SK-N-SH treated with all-trans-retinoic acid at 6 μM for 48 hours (cell line): ENCODE measurements around the gene SLC10A2.

Experiments
- ARNTL ChIP-seq: fragments of 450-650 bp; formaldehyde crosslinking; IDR thresholded peaks from 2 replicates; pipeline ENCODE4 v1.5.0; 2020; ENCODE audit warnings: low read depth, mild to moderate bottlenecking, moderate library complexity, borderline replicate concordance
- CSDC2 ChIP-seq: fragments of 250-450 bp; sonication (Bioruptor Pico); IDR thresholded peaks from 2 replicates; pipeline ENCODE4 v1.5.0; 2020; ENCODE audit warnings: mild to moderate bottlenecking, moderate library complexity
- ESRRG ChIP-seq: fragments of 250-450 bp; sonication (Bioruptor Pico); IDR thresholded peaks from 2 replicates; pipeline ENCODE4 v1.6.1; 2021; ENCODE audit warnings: mild to moderate bottlenecking
- GLIS3 ChIP-seq: fragments of 250-450 bp; sonication (Bioruptor Pico); IDR thresholded peaks from 2 replicates; pipeline ENCODE4 v1.5.0; 2020; ENCODE audit warnings: mild to moderate bottlenecking, moderate library complexity
- PPARA ChIP-seq: fragments of 250-450 bp; sonication (Bioruptor Pico); IDR thresholded peaks from 2 replicates; pipeline ENCODE4 v1.5.0; 2020; ENCODE audit warnings: mild to moderate bottlenecking, borderline replicate concordance
- RARB ChIP-seq: fragments of 250-450 bp; sonication (Bioruptor Pico); IDR thresholded peaks from 2 replicates; pipeline ENCODE4 v1.8.0; 2021; ENCODE audit warnings: mild to moderate bottlenecking, moderate library complexity
- SNAI2 ChIP-seq: fragments of 250-450 bp; sonication (Bioruptor Pico); IDR thresholded peaks from 2 replicates; pipeline ENCODE4 v1.5.0; 2020; ENCODE audit warnings: mild to moderate bottlenecking, moderate library complexity
- TCF4 ChIP-seq: fragments of 250-450 bp; sonication (Bioruptor Pico); IDR thresholded peaks from 2 replicates; pipeline ENCODE4 v1.8.0; 2021; ENCODE audit warnings: mild to moderate bottlenecking, moderate library complexity, borderline replicate concordance
- ZC3H10 ChIP-seq: fragments of 250-450 bp; sonication (Bioruptor Pico); IDR thresholded peaks from 2 replicates; pipeline ENCODE4 v1.5.1; 2021; ENCODE audit warnings: mild to moderate bottlenecking, moderate library complexity
- ZFP3 ChIP-seq: fragments of 250-450 bp; sonication (Bioruptor Pico); IDR thresholded peaks from 2 replicates; pipeline ENCODE4 v1.5.0; 2020; ENCODE audit warnings: mild to moderate bottlenecking, moderate library complexity
- ZNF8 ChIP-seq: fragments of 450-650 bp; formaldehyde crosslinking; IDR thresholded peaks from 2 replicates; pipeline ENCODE4 v1.5.0; 2020; ENCODE audit warnings: mild to moderate bottlenecking, moderate library complexity
- TF ChIP-seq, protein P1 (sequence below): fragments of 250-450 bp; sonication (Bioruptor Pico); IDR thresholded peaks from 2 replicates; pipeline ENCODE4 v1.5.1; 2020; ENCODE audit warnings: low read depth, mild to moderate bottlenecking, moderate library complexity
- TF ChIP-seq, protein P2 (sequence below): fragments of 250-450 bp; sonication (Bioruptor Pico); IDR thresholded peaks from 2 replicates; pipeline ENCODE4 v1.5.1; 2021; ENCODE audit warnings: mild to moderate bottlenecking, moderate library complexity
- TF ChIP-seq, protein P3 (sequence below): fragments of 250-450 bp; sonication (Bioruptor Pico); IDR thresholded peaks from 2 replicates; pipeline ENCODE4 v1.8.0; 2020; ENCODE audit warnings: mild to moderate bottlenecking, moderate library complexity, borderline replicate concordance

DNA sequence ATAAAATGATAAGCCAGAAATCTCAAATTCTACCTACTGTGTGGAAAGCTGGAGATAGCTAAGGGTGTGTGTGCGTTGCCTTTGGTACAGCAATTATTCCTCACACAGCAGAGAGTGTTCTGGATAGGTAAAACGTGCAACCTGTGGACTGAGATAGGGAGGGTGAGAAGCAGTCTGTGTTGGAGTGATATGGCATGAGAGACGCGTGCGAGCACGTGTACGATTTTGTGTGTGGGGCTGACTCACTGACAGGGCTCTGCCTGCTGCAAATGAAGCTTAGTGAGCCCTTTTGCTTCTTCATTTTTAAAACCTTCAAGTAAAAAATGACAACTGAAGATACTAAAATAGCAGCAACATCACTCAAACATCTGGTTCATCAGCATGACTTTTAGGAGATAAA lies 35.7 kb upstream of the SLC10A2 start:
- TF ChIP-seq CSDC2 (CRISPR knock-in tag) (no peak), GLIS3 (CRISPR knock-in tag) (no peak), ESRRG (CRISPR knock-in tag) (no peak), PPARA (CRISPR knock-in tag) (no peak), ARNTL (CRISPR knock-in tag) (no peak), ZNF8 (no peak), SNAI2 (CRISPR knock-in tag) (no peak), ZFP3 (CRISPR knock-in tag) (no peak), RARB (no peak), TCF4 (CRISPR knock-in tag) (no peak), ZC3H10 (CRISPR knock-in tag) (no peak)
- TF ChIP-seq, protein P1, sequence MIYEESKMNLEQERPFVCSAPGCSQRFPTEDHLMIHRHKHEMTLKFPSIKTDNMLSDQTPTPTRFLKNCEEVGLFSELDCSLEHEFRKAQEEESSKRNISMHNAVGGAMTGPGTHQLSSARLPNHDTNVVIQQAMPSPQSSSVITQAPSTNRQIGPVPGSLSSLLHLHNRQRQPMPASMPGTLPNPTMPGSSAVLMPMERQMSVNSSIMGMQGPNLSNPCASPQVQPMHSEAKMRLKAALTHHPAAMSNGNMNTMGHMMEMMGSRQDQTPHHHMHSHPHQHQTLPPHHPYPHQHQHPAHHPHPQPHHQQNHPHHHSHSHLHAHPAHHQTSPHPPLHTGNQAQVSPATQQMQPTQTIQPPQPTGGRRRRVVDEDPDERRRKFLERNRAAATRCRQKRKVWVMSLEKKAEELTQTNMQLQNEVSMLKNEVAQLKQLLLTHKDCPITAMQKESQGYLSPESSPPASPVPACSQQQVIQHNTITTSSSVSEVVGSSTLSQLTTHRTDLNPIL (CRISPR knock-in tag): no peak
- TF ChIP-seq, protein P2, sequence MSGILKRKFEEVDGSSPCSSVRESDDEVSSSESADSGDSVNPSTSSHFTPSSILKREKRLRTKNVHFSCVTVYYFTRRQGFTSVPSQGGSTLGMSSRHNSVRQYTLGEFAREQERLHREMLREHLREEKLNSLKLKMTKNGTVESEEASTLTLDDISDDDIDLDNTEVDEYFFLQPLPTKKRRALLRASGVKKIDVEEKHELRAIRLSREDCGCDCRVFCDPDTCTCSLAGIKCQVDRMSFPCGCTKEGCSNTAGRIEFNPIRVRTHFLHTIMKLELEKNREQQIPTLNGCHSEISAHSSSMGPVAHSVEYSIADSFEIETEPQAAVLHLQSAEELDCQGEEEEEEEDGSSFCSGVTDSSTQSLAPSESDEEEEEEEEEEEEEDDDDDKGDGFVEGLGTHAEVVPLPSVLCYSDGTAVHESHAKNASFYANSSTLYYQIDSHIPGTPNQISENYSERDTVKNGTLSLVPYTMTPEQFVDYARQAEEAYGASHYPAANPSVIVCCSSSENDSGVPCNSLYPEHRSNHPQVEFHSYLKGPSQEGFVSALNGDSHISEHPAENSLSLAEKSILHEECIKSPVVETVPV: no peak
- TF ChIP-seq, protein P3, sequence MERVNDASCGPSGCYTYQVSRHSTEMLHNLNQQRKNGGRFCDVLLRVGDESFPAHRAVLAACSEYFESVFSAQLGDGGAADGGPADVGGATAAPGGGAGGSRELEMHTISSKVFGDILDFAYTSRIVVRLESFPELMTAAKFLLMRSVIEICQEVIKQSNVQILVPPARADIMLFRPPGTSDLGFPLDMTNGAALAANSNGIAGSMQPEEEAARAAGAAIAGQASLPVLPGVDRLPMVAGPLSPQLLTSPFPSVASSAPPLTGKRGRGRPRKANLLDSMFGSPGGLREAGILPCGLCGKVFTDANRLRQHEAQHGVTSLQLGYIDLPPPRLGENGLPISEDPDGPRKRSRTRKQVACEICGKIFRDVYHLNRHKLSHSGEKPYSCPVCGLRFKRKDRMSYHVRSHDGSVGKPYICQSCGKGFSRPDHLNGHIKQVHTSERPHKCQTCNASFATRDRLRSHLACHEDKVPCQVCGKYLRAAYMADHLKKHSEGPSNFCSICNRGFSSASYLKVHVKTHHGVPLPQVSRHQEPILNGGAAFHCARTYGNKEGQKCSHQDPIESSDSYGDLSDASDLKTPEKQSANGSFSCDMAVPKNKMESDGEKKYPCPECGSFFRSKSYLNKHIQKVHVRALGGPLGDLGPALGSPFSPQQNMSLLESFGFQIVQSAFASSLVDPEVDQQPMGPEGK: no peak
